HT1080 (cell line): ENCODE data around the gene LRP1. TPM values are rescaled to one million over a fixed set of nuclear protein-coding genes. Genes with fewer than 3 reads are reported as not detected.

Source experiments
- DNase-seq: peaks from one replicate; pipeline ENCODE4 v3.0.0-alpha.2; 2015; ENCODE audit warnings: low read depth
- total RNA-seq: library from RNA; depleted of rRNA; stranded (reverse); fragments of >200 nt; shearing (Covaris generic); gene quantifications from 2 replicates; pipeline ENCODE4 v1.2.3, GENCODE V29; 2014

The LRP1 gene
- total RNA-seq, 1 experiment from 2014 or later = 14.8 TPM

GRCh38 chr12:57152639-57153038 is 24.4 kb downstream of the LRP1 start:
- peak; percentile 61 for DNase-seq

DNA sequence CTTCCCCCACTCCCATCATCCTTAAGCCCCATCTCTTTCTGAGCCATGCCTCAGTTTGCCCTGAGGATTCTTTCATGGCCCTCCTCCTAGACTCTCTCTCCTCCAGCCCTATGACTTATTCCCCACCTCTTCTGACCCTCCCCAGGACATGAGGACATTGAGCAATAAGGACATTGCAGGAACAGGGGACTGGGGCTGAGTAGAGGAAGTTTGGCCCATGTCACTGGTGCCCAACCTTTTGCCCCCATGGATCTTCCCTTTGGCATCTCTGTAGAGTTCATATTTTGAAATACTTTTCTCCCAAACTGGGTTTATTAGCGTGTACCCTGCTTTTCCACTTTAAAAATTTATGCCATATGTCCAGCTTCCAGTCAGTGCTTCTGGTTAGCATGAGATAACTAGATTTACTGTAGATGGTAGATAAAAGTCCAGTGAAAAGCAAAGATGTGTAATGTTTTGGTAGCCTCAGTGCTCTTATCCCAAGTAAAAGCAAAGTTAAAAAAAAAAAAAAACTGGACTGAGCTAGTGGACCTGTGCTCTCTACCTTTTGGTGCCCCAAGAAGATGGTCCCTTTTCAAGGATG is 25.2 kb downstream of the LRP1 start:
- DNase-seq = no peak

DNA sequence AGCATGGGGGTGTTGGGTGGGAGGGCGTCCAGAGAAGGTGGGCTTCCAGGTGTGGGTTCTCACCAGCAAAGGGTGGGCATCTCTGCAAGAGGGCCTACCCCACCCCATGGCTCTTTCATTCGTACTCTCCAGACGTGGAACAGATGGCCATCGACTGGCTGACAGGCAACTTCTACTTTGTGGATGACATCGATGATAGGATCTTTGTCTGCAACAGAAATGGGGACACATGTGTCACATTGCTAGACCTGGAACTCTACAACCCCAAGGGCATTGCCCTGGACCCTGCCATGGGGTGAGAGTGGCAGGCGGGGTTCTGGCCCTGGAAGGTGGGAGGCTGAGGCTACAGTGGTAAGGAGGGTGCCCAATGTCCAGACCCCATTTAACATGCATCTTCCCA is 25.8 kb downstream of the LRP1 start:
- no peak for DNase-seq

- DNase-seq = no peak
Measured at GRCh38 chr12:57154804-57155434, 26.6 kb downstream of the LRP1 start.

DNA sequence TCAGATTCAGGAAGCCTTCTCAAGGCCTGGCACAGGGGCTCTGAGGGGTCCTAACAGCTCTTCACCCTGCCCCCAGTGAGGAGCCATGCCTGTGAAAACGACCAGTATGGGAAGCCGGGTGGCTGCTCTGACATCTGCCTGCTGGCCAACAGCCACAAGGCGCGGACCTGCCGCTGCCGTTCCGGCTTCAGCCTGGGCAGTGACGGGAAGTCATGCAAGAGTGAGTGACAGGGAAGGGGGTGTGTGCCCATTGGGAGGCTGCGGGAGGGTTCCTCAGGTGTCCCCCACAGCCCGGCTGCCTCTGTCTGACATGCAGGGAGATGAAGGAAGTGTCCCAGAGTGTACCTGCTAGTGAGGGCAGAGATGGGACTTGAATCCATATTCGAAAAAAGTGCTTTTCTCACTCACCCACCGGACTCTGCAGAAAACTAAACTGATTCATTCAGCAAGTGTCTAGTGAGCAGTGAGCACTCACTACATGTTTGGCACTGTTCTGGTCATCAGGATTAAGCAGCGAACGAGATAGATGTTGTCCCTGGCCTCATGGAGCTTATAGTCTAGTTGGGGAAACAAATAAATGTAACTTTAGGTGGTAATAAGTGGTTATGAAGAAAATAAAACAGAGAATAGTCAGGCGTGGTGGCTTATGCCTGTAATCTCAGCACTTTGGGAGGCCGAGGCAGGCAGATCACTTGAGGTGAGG is 28.6 kb downstream of the LRP1 start:
- DNase-seq = no peak

DNA sequence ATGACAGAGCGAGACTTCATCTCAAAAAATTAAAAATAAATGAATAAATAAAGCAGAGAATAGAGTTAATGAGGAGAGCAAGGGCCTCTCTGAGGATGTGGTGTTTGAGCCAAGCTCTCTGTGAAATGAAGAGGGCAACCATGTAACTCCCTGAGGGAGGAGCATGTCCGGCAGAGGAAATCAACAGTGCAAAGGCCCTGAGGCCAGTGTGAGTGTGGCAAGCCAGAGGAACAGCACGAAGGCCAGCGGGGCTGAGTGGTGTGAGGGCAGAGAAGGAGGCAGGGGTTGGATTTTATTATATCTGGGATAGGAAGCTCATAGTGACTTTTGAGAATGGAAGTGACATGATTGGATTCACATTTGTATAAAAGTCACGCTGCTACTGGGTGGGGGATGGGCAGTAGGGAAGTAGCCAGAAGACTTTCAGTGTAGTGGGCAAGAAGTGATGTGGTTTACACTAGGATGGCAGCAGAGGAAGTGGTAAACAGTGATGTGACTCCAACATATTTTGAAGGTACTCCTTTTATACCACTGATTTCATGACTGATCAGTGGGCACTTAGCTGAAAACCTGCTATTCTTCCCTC is 29.4 kb downstream of the LRP1 start:
- DNase-seq = no peak

GRCh38 chr12:57158186-57158585 is 29.9 kb downstream of the LRP1 start:
- DNase-seq = no peak

- no peak for DNase-seq
Measured at GRCh38 chr12:57158665-57159064, 30.4 kb downstream of the LRP1 start.

DNA sequence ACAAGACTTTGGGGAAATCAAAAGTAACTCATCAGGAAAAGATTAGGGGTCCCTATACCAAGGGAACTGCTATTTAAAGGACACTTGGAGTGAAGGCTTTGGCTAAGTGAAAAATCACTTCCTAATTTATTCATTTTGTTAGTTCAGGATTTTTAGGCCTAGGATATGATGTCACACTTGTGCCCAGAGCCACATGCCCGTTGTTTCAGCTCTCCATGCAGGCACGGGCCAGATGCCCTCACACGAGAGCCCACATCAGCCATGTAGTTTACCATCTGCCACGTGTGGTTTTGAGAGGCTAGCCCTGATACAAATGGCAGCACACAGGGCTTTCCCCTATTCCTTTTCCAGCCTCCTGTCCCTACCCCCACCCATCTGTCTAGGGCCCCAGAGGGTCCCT is 31.0 kb downstream of the LRP1 start:
- no peak for DNase-seq

DNA sequence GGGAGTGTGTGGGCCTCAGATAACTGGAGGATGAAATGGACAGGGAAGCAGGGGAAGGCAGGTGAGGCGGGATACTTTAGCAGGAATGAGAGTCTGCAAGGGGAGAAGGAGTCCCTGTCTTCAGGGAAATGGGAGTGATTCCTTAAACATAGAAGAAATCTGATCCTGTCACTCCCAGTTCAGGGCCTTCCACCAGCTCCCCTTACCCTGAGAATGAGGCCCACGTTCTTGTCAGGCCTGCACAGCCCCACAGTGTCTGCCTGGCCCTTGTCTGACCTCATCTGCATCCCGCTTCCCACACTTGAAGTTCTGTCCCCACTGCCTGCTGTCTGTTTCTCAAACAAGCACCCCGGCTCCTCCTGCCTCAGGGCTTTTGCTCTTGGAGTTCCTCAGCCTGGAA is 31.8 kb downstream of the LRP1 start:
- DNase-seq = no peak

- DNase-seq = no peak
Measured at GRCh38 chr12:57160741-57161140, 32.5 kb downstream of the LRP1 start.

DNA sequence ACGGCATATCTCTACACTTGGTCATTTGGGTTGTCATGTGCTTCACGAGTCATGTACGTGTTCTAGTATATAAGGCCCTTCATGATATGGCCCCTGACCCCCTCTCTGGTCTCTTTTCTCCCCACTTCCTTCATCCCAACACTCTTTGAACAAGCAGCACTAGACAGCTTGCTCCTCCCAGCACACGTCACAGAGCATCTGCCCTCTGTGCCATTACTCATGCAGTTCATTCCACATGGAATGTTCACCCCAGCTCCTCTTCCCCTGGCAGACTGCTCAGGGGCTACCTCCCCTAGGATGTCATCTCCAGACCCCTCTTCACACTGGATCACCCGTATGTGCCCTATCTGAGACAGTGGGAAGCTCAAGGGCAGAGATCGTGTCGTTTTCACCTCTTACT is 33.2 kb downstream of the LRP1 start:
- no peak for DNase-seq

DNA sequence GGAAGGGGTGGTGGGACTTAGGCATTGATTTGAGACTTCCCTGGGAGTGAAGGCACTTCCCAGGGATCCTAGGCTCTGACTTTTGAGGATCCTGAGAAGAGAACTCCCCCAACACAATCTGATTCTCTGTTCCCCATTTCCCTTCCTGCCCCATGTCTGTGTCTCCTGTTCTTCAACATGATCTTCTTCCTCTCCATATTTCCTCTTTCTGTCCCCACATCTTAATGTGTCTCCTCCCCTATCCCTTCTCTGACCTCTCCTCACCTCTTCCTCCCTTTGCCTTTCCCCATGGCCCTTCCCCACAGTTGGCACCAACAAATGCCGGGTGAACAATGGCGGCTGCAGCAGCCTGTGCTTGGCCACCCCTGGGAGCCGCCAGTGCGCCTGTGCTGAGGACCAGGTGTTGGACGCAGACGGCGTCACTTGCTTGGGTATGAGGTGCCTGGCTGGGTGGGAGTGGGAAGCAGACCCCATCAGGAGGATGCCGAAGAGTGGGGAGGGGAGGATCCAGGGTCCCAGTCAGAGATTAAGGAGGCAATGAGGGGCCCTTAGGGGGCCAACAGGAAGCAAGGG is 34.4 kb downstream of the LRP1 start:
- no peak for DNase-seq

DNA sequence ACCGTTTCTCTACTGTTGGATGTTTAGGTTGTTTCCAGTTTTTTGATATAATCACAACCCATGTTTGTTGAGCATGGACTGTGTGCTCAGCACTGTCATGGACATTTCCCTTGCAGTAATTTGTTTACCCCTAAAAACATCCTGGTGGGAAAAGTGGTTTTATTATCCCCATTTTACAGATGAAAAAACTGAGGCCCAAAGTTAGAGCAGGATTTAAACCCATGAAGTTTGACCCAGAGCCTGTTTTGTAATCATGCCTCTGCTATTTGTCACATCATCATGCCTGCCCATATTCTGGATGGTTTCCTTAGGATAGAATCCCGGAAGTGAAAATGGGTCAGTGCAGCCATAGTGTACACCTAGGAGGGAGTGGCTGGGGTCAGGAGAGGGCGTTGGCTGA is 36.2 kb downstream of the LRP1 start:
- no peak for DNase-seq

- DNase-seq = peak; percentile 53
Measured at GRCh38 chr12:57164966-57165625, 36.8 kb downstream of the LRP1 start.

DNA sequence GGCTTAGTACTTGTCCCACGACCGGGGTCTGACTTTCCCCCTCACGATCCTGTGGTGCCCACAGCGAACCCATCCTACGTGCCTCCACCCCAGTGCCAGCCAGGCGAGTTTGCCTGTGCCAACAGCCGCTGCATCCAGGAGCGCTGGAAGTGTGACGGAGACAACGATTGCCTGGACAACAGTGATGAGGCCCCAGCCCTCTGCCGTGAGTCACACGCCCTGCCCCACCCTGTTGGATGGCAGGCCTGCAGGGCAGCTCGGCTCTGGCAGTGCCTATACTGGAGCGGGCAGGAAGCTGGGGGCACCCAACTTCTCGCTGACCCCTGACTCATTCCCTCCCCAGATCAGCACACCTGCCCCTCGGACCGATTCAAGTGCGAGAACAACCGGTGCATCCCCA is 37.5 kb downstream of the LRP1 start:
- peak; percentile 91 for DNase-seq

DNA sequence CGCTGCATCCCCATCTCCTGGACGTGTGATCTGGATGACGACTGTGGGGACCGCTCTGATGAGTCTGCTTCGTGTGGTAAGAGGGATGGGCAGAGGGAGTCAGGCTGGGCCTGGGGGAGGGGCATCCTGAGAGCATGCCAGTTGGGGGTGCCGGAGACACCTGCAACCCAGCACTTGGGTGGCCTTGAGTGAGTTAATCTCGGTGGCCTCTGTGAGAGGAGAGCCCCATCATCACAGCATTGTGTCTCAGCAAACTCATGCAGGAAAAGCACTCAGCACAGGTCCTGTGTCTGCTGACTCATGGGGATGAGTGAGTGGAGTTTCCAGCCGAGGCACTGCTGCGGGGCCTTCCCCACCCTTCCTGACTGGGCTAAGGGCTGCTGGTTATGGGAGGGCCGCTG is 38.7 kb downstream of the LRP1 start:
- DNase-seq = peak; percentile 98

GRCh38 chr12:57168058-57168457 is 39.8 kb downstream of the LRP1 start:
- DNase-seq = no peak

GRCh38 chr12:57169046-57169795 is 40.9 kb downstream of the LRP1 start:
- DNase-seq = no peak

GRCh38 chr12:57169969-57170368 is 41.7 kb downstream of the LRP1 start:
- no peak for DNase-seq

GRCh38 chr12:57170408-57170807 is 42.1 kb downstream of the LRP1 start:
- no peak for DNase-seq
